ENCODE data around the gene UBR7.

DNA sequence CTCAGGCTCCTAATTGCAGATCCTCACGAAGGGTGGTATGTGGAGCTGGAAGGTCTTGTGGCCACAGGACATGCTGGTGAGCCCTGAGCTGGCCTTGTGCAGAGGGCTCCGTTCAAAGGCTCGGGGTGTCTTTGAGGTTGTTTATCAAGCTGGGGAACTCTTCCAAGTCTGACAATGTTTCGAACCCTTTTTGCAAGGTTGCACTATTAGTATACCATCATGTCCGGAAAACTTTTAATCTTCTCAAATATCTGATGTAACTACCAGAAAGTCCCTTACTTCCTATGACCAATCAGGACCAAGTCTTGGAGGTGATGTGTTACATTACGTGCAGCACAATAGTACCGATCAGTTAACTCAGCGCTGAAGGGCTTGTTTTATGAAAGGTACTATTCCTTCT lies 21.5 kb downstream of the UBR7 start:
- TF ChIP-seq EZH2phosphoT487 (IDR thresholded peaks at IDR 0.05; ENCODE audit: insufficient read depth, low read depth) (no peak), EZH2 (IDR thresholded peaks at IDR 0.05; ENCODE audit: insufficient read depth, poor library complexity, severe bottlenecking) (no peak)
